HG03442 (cell line): ENCODE results near the gene HSPA2.
A peak's percentile ranks its signal among the peaks of the same experiment; 100 is the strongest.

ENCODE experiments used
- ATAC-seq: cut with Tn5 transposase; IDR thresholded peaks from one replicate; pipeline ENCODE4 v1.9.1; 2021; ENCODE audit warnings: mild to moderate bottlenecking, moderate library complexity; ENCODE audit not compliant: unreplicated experiment

The HSPA2 gene

GRCh38 chr14:64540208-64541202 is at the start of gene HSPA2:
Gene HSPA2 (plus strand): TSS chr14:64540741. CDS start chr14:64540850, 109 bp downstream.
- ATAC-seq, result peak; percentile 95

GRCh38 chr14:64491637-64492036 is 48.9 kb upstream of the HSPA2 start:
- ATAC-seq, result no peak

DNA sequence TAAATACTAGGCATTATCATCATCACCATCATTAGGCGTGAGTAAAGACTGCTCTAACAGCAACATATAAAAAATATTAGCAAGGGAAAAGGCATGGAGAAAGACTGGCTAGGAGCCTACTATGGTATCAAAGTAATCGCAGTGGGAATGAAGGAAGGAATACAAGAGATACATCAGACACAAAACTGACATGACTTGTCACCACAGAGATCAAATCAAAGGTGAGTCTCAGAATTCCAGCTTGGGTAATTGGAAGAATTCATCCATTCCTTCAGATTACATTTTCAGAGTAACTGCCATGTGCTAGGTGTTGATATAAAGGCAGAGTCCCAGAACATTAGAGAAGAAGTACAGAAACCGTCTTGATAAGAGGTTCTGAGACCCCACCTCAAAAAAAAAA is 47.1 kb upstream of the HSPA2 start:
- no peak for ATAC-seq

GRCh38 chr14:64495252-64495651 is 45.3 kb upstream of the HSPA2 start:
- ATAC-seq, result no peak

DNA sequence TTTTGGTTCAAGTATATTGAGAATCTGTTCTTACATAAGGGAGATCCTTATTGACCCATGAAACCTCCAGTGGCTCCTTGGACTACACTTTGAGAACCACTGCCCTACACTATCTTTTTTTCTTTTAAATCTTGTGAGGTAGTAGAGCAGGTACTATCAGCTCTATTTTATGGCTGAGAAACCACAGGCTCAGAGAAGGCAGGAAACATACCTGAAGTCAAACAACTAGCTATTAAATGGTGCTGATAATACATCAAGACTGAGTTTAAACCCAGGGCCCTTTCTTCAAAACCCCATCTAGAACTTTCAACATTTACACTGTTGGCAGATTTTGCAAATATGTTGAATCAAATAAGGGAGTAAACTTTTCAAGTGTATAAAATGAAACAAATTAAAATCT is 43.8 kb upstream of the HSPA2 start:
- ATAC-seq, result no peak

- ATAC-seq, result no peak
These were observed 40.5 kb upstream of the HSPA2 start for GRCh38 chr14:64500088-64500487.

- no peak for ATAC-seq
These were observed 39.0 kb upstream of the HSPA2 start for GRCh38 chr14:64501411-64502171.

GRCh38 chr14:64502456-64502855 is 38.1 kb upstream of the HSPA2 start:
- ATAC-seq, result no peak

DNA sequence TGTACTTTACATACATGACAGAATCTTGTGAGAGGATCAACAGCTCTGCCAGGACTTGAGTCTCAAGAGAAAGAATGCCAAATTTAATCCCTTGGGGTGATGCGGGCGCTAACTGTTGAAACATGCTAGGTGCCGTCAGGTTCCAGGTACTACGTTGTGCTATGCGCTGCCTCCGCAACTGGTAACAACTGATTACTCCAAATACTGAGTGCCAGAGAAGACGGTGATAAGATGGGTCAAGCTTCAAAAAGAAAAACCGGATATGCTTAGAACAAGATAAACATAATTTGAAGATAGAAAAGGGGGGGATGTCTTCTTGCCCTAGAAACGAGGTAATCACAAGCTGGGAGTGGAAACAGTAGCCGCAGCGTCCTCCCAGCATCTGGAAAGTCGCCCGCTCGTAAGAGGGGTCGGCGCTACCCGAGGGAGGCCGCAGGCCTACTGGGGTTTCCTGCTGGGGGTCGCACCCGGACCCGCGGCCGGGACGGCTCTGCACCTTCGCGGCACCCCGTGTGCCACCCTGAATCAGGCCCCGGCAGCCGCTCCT is 37.6 kb upstream of the HSPA2 start:
- no peak for ATAC-seq

GRCh38 chr14:64503434-64504309 is 36.9 kb upstream of the HSPA2 start, which contains the start of gene ZBTB25:
Gene ZBTB25 (minus strand): TSS chr14:64503838. CDS start chr14:64490533, 13,305 bp downstream.
- peak; percentile 58 for ATAC-seq

GRCh38 chr14:64504310-64504896 is 36.1 kb upstream of the HSPA2 start, which contains the start of gene ZBTB1:
Gene ZBTB1 (plus strand): TSS chr14:64504770. CDS start chr14:64521505, 16,735 bp downstream.
- peak; percentile 19 for ATAC-seq

DNA sequence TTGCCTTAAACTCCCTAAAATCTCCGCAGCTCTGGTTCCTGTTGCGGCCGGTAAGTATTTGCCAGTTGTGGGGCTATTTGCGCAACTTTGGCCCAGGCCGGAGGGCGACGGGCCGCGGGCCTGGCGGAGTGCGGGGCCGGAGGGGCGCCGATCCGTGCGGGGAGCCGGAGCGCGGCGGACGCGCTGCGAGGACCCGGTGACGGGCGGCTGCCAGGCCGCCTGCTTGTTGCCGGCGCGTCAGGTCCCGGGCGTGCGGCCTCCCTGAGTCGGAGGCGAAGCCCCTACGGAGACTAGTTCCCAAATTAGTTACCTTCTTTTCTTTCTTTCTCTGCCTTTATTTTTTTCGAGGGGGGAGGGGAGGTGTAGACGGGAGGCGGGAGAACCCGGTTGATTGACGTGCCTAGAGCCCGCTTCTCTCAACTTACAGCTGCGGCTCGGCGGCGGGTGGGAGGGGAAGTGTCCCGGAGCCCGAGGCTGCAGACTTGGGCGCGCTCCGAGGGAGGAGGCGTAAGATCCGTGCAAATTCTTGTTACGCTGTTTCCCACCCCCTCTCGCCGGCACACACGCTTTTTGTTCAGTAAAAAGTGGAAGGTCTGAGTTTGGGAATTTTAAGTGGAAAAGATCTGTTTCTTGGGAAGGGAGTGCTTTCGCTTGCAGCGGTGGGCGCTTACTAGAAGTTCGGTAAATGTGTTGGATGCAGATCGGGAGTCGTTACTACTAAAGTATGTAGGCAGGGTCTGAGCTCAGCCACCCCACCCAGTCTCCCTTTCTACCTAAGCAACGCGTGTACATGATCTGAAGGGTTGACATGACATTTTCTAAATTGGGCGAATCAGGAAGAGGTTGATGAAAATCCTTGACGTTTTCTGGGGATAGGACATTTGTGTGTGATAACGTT is 35.4 kb upstream of the HSPA2 start:
- ATAC-seq, result peak; percentile 15

GRCh38 chr14:64506721-64507120 is 33.8 kb upstream of the HSPA2 start:
- ATAC-seq, result no peak

- no peak for ATAC-seq
These were observed 33.0 kb upstream of the HSPA2 start for GRCh38 chr14:64507376-64508156.

GRCh38 chr14:64508215-64508776 is 32.2 kb upstream of the HSPA2 start:
- no peak for ATAC-seq

GRCh38 chr14:64509036-64509435 is 31.5 kb upstream of the HSPA2 start:
- no peak for ATAC-seq

- ATAC-seq, result no peak
These were observed 29.5 kb upstream of the HSPA2 start for GRCh38 chr14:64510825-64511671.
